Mesenchymal stem cell (in vitro differentiated cells and primary cell): ENCODE data around the gene BPI. TPM values are rescaled to one million over a fixed set of nuclear protein-coding genes. Genes with fewer than 3 reads are reported as not detected.
"Not testable (repeated sequence)": the region's sequence is repeated elsewhere in the genome, so short reads cannot be mapped to it uniquely, and the experiment has no call there.

Experiments used
- DNase-seq: peaks from one replicate; pipeline ENCODE4 v3.0.0-alpha.2; 2013
- H2AFZ ChIP-seq: one replicate; pipeline ENCODE4 v1.6.1; 2013; ENCODE audit warnings: low read depth, mild to moderate bottlenecking, control low read depth, inconsistent platforms, low read length, moderate library complexity
- H2AK5ac ChIP-seq: 2 replicates; pipeline ENCODE4 v1.6.1; 2013; ENCODE audit warnings: low read length, moderate library complexity, mild to moderate bottlenecking, inconsistent platforms; ENCODE audit not compliant: severe bottlenecking
- H2BK120ac ChIP-seq: one replicate; pipeline ENCODE4 v1.6.1; 2013; ENCODE audit warnings: low read depth, mild to moderate bottlenecking, inconsistent platforms, low read length, moderate library complexity
- H2BK12ac ChIP-seq, 2 experiments: one replicate each; pipeline ENCODE4 v1.6.1; 2013; ENCODE audit warnings: inconsistent platforms in 2 of 2, low read length in 2 of 2, mild to moderate bottlenecking in 2 of 2, moderate library complexity in 2 of 2, control low read depth in 1 of 2
- H2BK15ac ChIP-seq: one replicate; pipeline ENCODE4 v1.6.1; 2013; ENCODE audit warnings: mild to moderate bottlenecking, low read depth, inconsistent platforms; ENCODE audit not compliant: poor library complexity, severe bottlenecking
- H2BK5ac ChIP-seq: 2 replicates; pipeline ENCODE4 v1.6.1; 2013; ENCODE audit warnings: low read depth, mild to moderate bottlenecking, low read length, control low read depth, inconsistent platforms; ENCODE audit not compliant: poor library complexity, severe bottlenecking
- H3K14ac ChIP-seq, 2 experiments: one replicate each; pipeline ENCODE4 v1.6.1; 2013; ENCODE audit warnings: inconsistent platforms in 2 of 2, low read length in 2 of 2, control low read depth in 1 of 2, mild to moderate bottlenecking in 1 of 2, moderate library complexity in 1 of 2
- H3K18ac ChIP-seq, 2 experiments: one replicate each; pipeline ENCODE4 v1.6.1; 2013; ENCODE audit warnings: inconsistent platforms in 2 of 2, low read length in 2 of 2, control low read depth in 1 of 2, low read depth in 1 of 2, mild to moderate bottlenecking in 1 of 2
- H3K23ac ChIP-seq, 2 experiments: one replicate each; pipeline ENCODE4 v1.6.1; 2013; ENCODE audit warnings: inconsistent platforms in 2 of 2, low read length in 2 of 2, mild to moderate bottlenecking in 2 of 2, moderate library complexity in 2 of 2, control low read depth in 1 of 2
- H3K27ac ChIP-seq: 2 replicates; pipeline ENCODE4 v1.5.1; 2013; ENCODE audit warnings: mild to moderate bottlenecking, moderate library complexity, low read length, control low read depth, inconsistent platforms; ENCODE audit not compliant: poor library complexity, severe bottlenecking
- H3K27me3 ChIP-seq, 2 experiments: 2 replicates each; pipeline versions ENCODE4 v1.6.1 to v1.7.0; 2013; ENCODE audit warnings: low read length in 2 of 2, mild to moderate bottlenecking in 2 of 2, moderate library complexity in 2 of 2, control low read depth in 1 of 2, inconsistent platforms in 1 of 2; ENCODE audit not compliant: control insufficient read depth in 1 of 2, insufficient read depth in 1 of 2
- H3K36me3 ChIP-seq, 2 experiments: 2 replicates each; pipeline versions ENCODE4 v1.6.1 to v1.7.0; 2013; ENCODE audit warnings: low read length in 2 of 2, control low read depth in 1 of 2, inconsistent platforms in 1 of 2, low read depth in 1 of 2, mild to moderate bottlenecking in 1 of 2; ENCODE audit not compliant: insufficient read depth in 2 of 2, control insufficient read depth in 1 of 2
- H3K4ac ChIP-seq, 2 experiments: one replicate each; pipeline ENCODE4 v1.6.1; 2013; ENCODE audit warnings: inconsistent platforms in 2 of 2, low read length in 2 of 2, mild to moderate bottlenecking in 2 of 2, moderate library complexity in 2 of 2, control low read depth in 1 of 2, low read depth in 1 of 2
- H3K4me1 ChIP-seq: 2 replicates; pipeline ENCODE4 v1.6.1; 2013; ENCODE audit warnings: low read depth, low read length, control low read depth; ENCODE audit not compliant: control insufficient read depth, insufficient read depth
- H3K4me2 ChIP-seq: 2 replicates; pipeline ENCODE4 v1.6.1; 2013; ENCODE audit warnings: low read length, mild to moderate bottlenecking, inconsistent platforms; ENCODE audit not compliant: poor library complexity, severe bottlenecking
- H3K4me3 ChIP-seq, 2 experiments: 2 replicates each; pipeline versions ENCODE4 v1.5.1 to v1.7.0; 2013; ENCODE audit warnings: low read length in 2 of 2, mild to moderate bottlenecking in 2 of 2, control low read depth in 1 of 2, low read depth in 1 of 2; ENCODE audit not compliant: insufficient read depth in 1 of 2
- H3K79me1 ChIP-seq: replicated peaks from 2 replicates; pipeline ENCODE4 v1.6.1; 2013; ENCODE audit warnings: mild to moderate bottlenecking, control low read depth, low read length, inconsistent platforms; ENCODE audit not compliant: poor library complexity, severe bottlenecking
- H3K9ac ChIP-seq: 2 replicates; pipeline ENCODE4 v1.7.0; 2013; ENCODE audit warnings: mild to moderate bottlenecking, low read length, moderate library complexity
- H3K9me3 ChIP-seq: 2 replicates; pipeline ENCODE4 v1.7.0; 2013; ENCODE audit warnings: mild to moderate bottlenecking, low read length; ENCODE audit not compliant: control insufficient read depth
- H4K8ac ChIP-seq: one replicate; pipeline ENCODE4 v1.6.1; 2013; ENCODE audit warnings: inconsistent platforms, mild to moderate bottlenecking, low read length, moderate library complexity
- H4K91ac ChIP-seq: one replicate; pipeline ENCODE4 v1.6.1; 2013; ENCODE audit warnings: mild to moderate bottlenecking, low read length, inconsistent platforms
- WGBS: methylation state at CpG from one replicate; pipeline ENCODE4 v1.1.7; 2013; ENCODE audit warnings: mixed read lengths; 5-methylcytosine and 5-hydroxymethylcytosine counted together
- polyA plus RNA-seq, 2 experiments: library from polyadenylated mRNA; stranded (reverse); fragments of 200-250 nt; gene quantifications; one replicate each; pipeline ENCODE4 v1.2.3, GENCODE V29; 2013

The BPI gene
- polyA plus RNA-seq (2013, experiment 1 of 2), result not detected
- not detected for polyA plus RNA-seq (2013, experiment 2 of 2)

- Histone ChIP-seq H3K4me2 (no peak within 1 kb of the TSS), H4K8ac (no peak within 1 kb of the TSS), H3K4ac (no peak within 1 kb of the TSS), H2AK5ac (no peak within 1 kb of the TSS), H3K79me1 (no peaks in the 10 kb centered on the region), H3K9ac (no peak within 1 kb of the TSS), H3K14ac (no peak within 1 kb of the TSS), H2BK120ac (no peak within 1 kb of the TSS), H2BK15ac (peak within 1 kb of the TSS; percentile 75), H2AFZ (no peak within 1 kb of the TSS), H2BK5ac (no peak within 1 kb of the TSS), H2BK12ac (no peak within 1 kb of the TSS), H3K36me3 (no peaks in the 10 kb centered on the region), H4K91ac (peak within 1 kb of the TSS; percentile 64), H3K4me3 (no peak within 1 kb of the TSS), H3K27ac (no peak within 1 kb of the TSS), H3K9me3 (no peaks in the 10 kb centered on the region), H3K23ac (no peak within 1 kb of the TSS), H3K4me1 (peaks cover 7% of the 10 kb centered on the region), H3K27me3 (peaks cover 0 to 68% of the 10 kb centered on the region in 2 experiments), H3K18ac (no peak within 1 kb of the TSS)
- WGBS, result 82% methylated on average over 21 of the region's 21 CpGs
- no peak for DNase-seq
Measured at GRCh38 chr20:38303908-38304379, at the start of gene BPI. BPI (plus strand) TSS chr20:38304156; CDS start chr20:38304224, 68 bp downstream.

DNA sequence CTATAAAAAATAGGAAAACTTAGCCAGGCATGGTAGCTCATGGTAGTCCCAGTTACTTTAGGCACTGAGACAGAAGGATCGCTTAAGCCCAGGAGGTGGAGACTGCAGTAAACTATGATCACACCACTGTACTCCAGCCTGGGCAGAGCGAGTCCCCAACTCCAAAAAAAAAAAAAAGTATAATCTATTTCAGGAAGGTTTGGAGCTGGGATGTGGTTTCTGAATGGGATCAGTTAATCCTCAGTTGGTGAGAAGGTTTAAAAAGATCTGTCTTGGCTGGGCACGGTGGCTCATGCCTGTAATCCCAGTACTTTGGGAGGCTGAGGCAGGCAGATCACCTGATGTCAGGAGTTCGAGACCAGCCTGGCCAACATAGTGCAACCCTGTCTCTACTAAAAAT, 49.3 kb upstream of the BPI start:
- H3K9ac ChIP-seq, H3K4me2 ChIP-seq, H2AFZ ChIP-seq, H3K36me3 ChIP-seq, DNase-seq, H2BK5ac ChIP-seq, H4K8ac ChIP-seq, H3K18ac ChIP-seq, H3K27ac ChIP-seq, H2BK12ac ChIP-seq, H4K91ac ChIP-seq, H3K14ac ChIP-seq, H3K27me3 ChIP-seq, H3K79me1 ChIP-seq, H3K4ac ChIP-seq, H3K9me3 ChIP-seq, H2AK5ac ChIP-seq, H2BK15ac ChIP-seq, H3K4me3 ChIP-seq, H2BK120ac ChIP-seq, H3K23ac ChIP-seq: not testable (repeated sequence)
- 90% methylated on average over 3 of the region's 4 CpGs for WGBS
- H3K4me1 ChIP-seq, result peaks cover 11% of the 10 kb centered on the region

- DNase-seq, result no peak
- Histone ChIP-seq H3K4ac (no peak overlapping the region), H3K27ac (no peak overlapping the region), H3K4me2 (no peak overlapping the region), H2BK5ac (no peak overlapping the region), H3K36me3 (no peaks in the 10 kb centered on the region), H2BK120ac (no peak overlapping the region), H3K9ac (peak overlapping the region; percentile 61), H3K9me3 (no peaks in the 10 kb centered on the region), H3K79me1 (no peaks in the 10 kb centered on the region), H2BK15ac (no peak overlapping the region), H3K18ac (no peak overlapping the region), H3K27me3 (peaks cover 0 to 6% of the 10 kb centered on the region in 2 experiments), H2AK5ac (no peak overlapping the region), H4K8ac (no peak overlapping the region), H3K4me1 (peaks cover 17% of the 10 kb centered on the region), H3K23ac (no peak overlapping the region), H4K91ac (no peak overlapping the region), H3K14ac (no peak overlapping the region), H3K4me3 (no peak overlapping the region), H2BK12ac (no peak overlapping the region), H2AFZ (no peak overlapping the region)
- WGBS, result 82% methylated on average over 5 of the region's 5 CpGs
Measured at GRCh38 chr20:38255393-38255792, 48.6 kb upstream of the BPI start.

GRCh38 chr20:38256021-38256420, 47.9 kb upstream of the BPI start:
- H3K27ac ChIP-seq, result no peak overlapping the region
- H3K4me1 ChIP-seq, result peaks cover 20% of the 10 kb centered on the region
- peaks cover 0 to 9% of the 10 kb centered on the region in 2 experiments for H3K27me3 ChIP-seq
- no peak overlapping the region for H2AFZ ChIP-seq
- H3K4me3 ChIP-seq, result no peak overlapping the region
- no peak overlapping the region for H4K91ac ChIP-seq
- no peak overlapping the region for H2BK120ac ChIP-seq
- no peak overlapping the region for H2AK5ac ChIP-seq
- H3K4ac ChIP-seq, result no peak overlapping the region
- H3K14ac ChIP-seq, result no peak overlapping the region
- no peak overlapping the region for H3K4me2 ChIP-seq
- H3K23ac ChIP-seq, result no peak overlapping the region
- no peak for DNase-seq
- no peak overlapping the region for H2BK12ac ChIP-seq
- no peak overlapping the region for H2BK5ac ChIP-seq
- no peak overlapping the region for H3K18ac ChIP-seq
- H2BK15ac ChIP-seq, result no peak overlapping the region
- no peaks in the 10 kb centered on the region for H3K36me3 ChIP-seq
- no peak overlapping the region for H4K8ac ChIP-seq
- no peaks in the 10 kb centered on the region for H3K9me3 ChIP-seq
- H3K79me1 ChIP-seq, result no peaks in the 10 kb centered on the region
- H3K9ac ChIP-seq, result peak overlapping the region; percentile 61
- WGBS, result 84% methylated on average over 4 of the region's 4 CpGs
